ENCODE measurements around the gene MRPS18A.

GRCh38 chr6:43666196-43666920, 21.2 kb downstream of the MRPS18A start:
- TF ChIP-seq CTCF (IDR thresholded peaks at IDR 0.05) (no peak), POLR2A (IDR thresholded peaks at IDR 0.05) (no peak)
